ENCODE measurements around the gene CYB5D1.
A peak's percentile ranks its signal among the peaks of the same experiment; 100 is the strongest.

The CYB5D1 gene

GRCh38 chr17:7840441-7840840 lies 17.4 kb upstream of the CYB5D1 start:
- TF ChIP-seq CTCF (IDR thresholded peaks at IDR 0.05; ENCODE audit: insufficient read depth, low read length, missing control alignments): no peak
- DNase-seq (ENCODE audit: low read depth, low spot score): no peak
- CTCF ChIA-PET: interaction anchor here (0.6 to 7.0 kb wide), 8 partner anchors 9 to 153 kb away, joined by 3 to 36 read pairs (median 4); partner anchors contain the start of genes TP53 and WRAP53
- POLR2A ChIA-PET: no interaction called here
- peak overlapping the region; percentile 23 for H3K4me3 ChIP-seq (ENCODE audit: low read depth, low read length)

GRCh38 chr17:7840875-7841274 lies 16.9 kb upstream of the CYB5D1 start:
- CTCF ChIA-PET: interaction anchor here (0.6 to 7.0 kb wide), 8 partner anchors 9 to 153 kb away, joined by 3 to 36 read pairs (median 4); partner anchors contain the start of genes TP53 and WRAP53
- H3K4me3 ChIP-seq (ENCODE audit: low read depth, low read length): peak overlapping the region; percentile 73
- POLR2A ChIA-PET: interaction anchor here (0.7 kb wide), 1 partner anchor 43 kb away, joined by 3 read pairs; no protein-coding TSS in a partner anchor
- no peak for DNase-seq (ENCODE audit: low read depth, low spot score)
- no peak for TF ChIP-seq CTCF (IDR thresholded peaks at IDR 0.05; ENCODE audit: insufficient read depth, low read length, missing control alignments)

- ChIA-PET POLR2A (interaction anchor here (0.5 to 4.9 kb wide), 3 partner anchors 15 to 279 kb away, joined by 3 to 48 read pairs (median 3); partner anchors contain the start of genes CYB5D1 and NAA38), CTCF (interaction anchor here (1.1 to 7.0 kb wide), 7 partner anchors 8 to 98 kb away, joined by 3 to 36 read pairs (median 3); no protein-coding TSS in a partner anchor)
- TF ChIP-seq CTCF (IDR thresholded peaks at IDR 0.05; ENCODE audit: insufficient read depth, low read length, missing control alignments): peak; percentile 23
- DNase-seq (ENCODE audit: low read depth, low spot score): no peak
- H3K4me3 ChIP-seq (ENCODE audit: low read depth, low read length): peak overlapping the region; percentile 73
Observed at GRCh38 chr17:7841396-7841914, 16.3 kb upstream of the CYB5D1 start.

GRCh38 chr17:7841915-7842379 lies 15.9 kb upstream of the CYB5D1 start:
- ChIA-PET CTCF (interaction anchor here (1.3 to 7.0 kb wide), 5 partner anchors 9 to 148 kb away, joined by 3 to 36 read pairs (median 5); partner anchors contain the start of gene NAA38), POLR2A (interaction anchor here (0.5 to 4.9 kb wide), 3 partner anchors 9 to 278 kb away, joined by 3 to 48 read pairs (median 12); partner anchors contain the start of genes CYB5D1, KDM6B and NAA38)
- H3K4me3 ChIP-seq (ENCODE audit: low read depth, low read length): peak overlapping the region; percentile 73
- DNase-seq (ENCODE audit: low read depth, low spot score): no peak
- TF ChIP-seq CTCF (IDR thresholded peaks at IDR 0.05; ENCODE audit: insufficient read depth, low read length, missing control alignments): no peak

- CTCF ChIA-PET: interaction anchor here (1.1 to 7.0 kb wide), 6 partner anchors 8 to 147 kb away, joined by 3 to 36 read pairs (median 5); partner anchors contain the start of gene NAA38
- H3K4me3 ChIP-seq (ENCODE audit: low read depth, low read length): peak overlapping the region; percentile 73
- no peak for TF ChIP-seq CTCF (IDR thresholded peaks at IDR 0.05; ENCODE audit: insufficient read depth, low read length, missing control alignments)
- DNase-seq (ENCODE audit: low read depth, low spot score): no peak
- POLR2A ChIA-PET: interaction anchor here (0.8 to 4.9 kb wide), 4 partner anchors 7 to 95 kb away, joined by 3 to 48 read pairs (median 15); partner anchors contain the start of genes CYB5D1, KDM6B and NAA38
Observed at GRCh38 chr17:7842380-7843256, 15.2 kb upstream of the CYB5D1 start.

Measured in AG04449 (cell line).